GM13976 (cell line): ENCODE measurements around the gene KMT2C.
"Not testable (repeated sequence)": the region's sequence is repeated elsewhere in the genome, so short reads cannot be mapped to it uniquely, and the experiment has no call there.

ENCODE experiments used
- DNase-seq: peaks from one replicate; pipeline ENCODE4 v3.0.0; 2012; ENCODE audit warnings: low spot score
- CTCF ChIP-seq: IDR thresholded peaks from 2 replicates; pipeline ENCODE4 v1.5.1; 2012; ENCODE audit warnings: borderline replicate concordance, mild to moderate bottlenecking; ENCODE audit not compliant: insufficient read depth; ENCODE audit errors: extremely low read depth, missing control alignments, control extremely low read depth
- in situ Hi-C: fragments of 300-500 bp; cut with MboI; formaldehyde crosslinking; loops from one replicate; pipeline ENCODE4 v1.12.0; 2022; ENCODE audit warnings: low sequenced_read_pairs, mixed read lengths, inconsistent platforms; ENCODE audit not compliant: unreplicated experiment

Gene KMT2C

GRCh38 chr7:152435384-152436110, at the start of gene KMT2C:
KMT2C (minus strand) TSS chr7:152436003; CDS start chr7:152435786, 217 bp downstream.
- DNase-seq, result no peak
- in situ Hi-C loops, result no loop called here
- no peak for TF ChIP-seq CTCF

GRCh38 chr7:152481082-152481481, 45.3 kb upstream of the KMT2C start:
- in situ Hi-C loops, result no loop called here
- no peak for TF ChIP-seq CTCF
- DNase-seq, result no peak

GRCh38 chr7:152480664-152481063, 44.9 kb upstream of the KMT2C start:
- in situ Hi-C loops, result no loop called here
- no peak for TF ChIP-seq CTCF
- DNase-seq, result no peak

GRCh38 chr7:152479595-152479994, 43.8 kb upstream of the KMT2C start:
- TF ChIP-seq CTCF, result no peak
- no peak for DNase-seq
- in situ Hi-C loops, result no loop called here

- in situ Hi-C loops, result no loop called here
- DNase-seq, result no peak
- no peak for TF ChIP-seq CTCF
These were observed 42.3 kb upstream of the KMT2C start for GRCh38 chr7:152478140-152478539.

GRCh38 chr7:152477079-152477478, 41.3 kb upstream of the KMT2C start:
- in situ Hi-C loops, result no loop called here
- TF ChIP-seq CTCF, result no peak
- DNase-seq, result no peak

GRCh38 chr7:152476551-152476950, 40.7 kb upstream of the KMT2C start:
- no peak for TF ChIP-seq CTCF
- in situ Hi-C loops, result no loop called here
- DNase-seq, result no peak

GRCh38 chr7:152471023-152471620, 35.3 kb upstream of the KMT2C start:
- in situ Hi-C loops, DNase-seq: not testable (repeated sequence)

GRCh38 chr7:152470251-152471022, 34.6 kb upstream of the KMT2C start:
- in situ Hi-C loops, DNase-seq: not testable (repeated sequence)

- DNase-seq, in situ Hi-C loops: not testable (repeated sequence)
These were observed 33.8 kb upstream of the KMT2C start for GRCh38 chr7:152469576-152469975.
